Hematopoietic multipotent progenitor cell treated with erythropoietin and hydrocortisone succinate and interleukin-3 and kit ligand, for 15 days (in vitro differentiated cells): Measurements from ENCODE around the gene PCK1.
A peak's percentile ranks its signal among the peaks of the same experiment; 100 is the strongest.

Experiments used
- DNase-seq: peaks from one replicate; pipeline ENCODE4 v3.0.0-alpha.2; 2015; ENCODE audit warnings: low spot score

PCK1 gene

DNA sequence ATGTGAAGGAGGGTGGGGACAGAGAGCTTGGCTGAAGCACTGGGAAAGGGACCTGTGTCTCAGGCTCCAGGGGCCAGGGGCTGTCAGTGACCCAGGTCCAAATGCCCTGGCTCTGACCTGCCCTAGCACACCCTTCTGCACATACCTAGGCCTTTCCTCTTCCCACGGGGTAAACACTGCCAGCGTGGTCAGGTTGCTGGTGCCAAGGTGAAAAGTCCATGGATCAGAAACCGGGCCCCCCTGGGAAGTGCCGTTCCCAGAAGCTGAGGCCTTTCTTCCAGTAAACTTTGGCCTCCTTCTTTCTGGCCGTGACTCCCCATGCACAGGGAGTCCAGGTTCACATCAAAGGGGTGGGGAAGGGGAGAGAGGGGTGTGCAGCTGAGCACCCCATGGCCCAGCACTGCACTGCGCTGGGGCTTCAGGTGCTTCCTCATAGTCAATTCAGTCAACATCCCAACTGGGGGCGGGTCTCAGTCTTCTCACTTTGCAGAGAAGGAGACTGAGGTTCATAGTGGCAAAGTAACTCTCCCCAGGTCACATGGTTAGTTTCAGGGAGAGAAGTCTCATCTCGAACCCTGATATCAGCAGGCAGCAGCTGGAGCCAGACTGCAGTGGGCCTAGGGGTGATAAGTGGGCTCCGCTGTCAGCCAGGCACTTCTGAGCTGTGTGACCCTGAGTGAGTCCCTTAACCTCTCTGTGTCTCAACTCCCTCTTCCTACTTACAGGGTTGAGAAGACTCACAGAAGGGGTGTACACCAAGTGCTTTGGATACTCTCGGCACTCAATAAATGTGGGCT is 17.0 kb downstream of the PCK1 start:
- peak; percentile 71 for DNase-seq

DNA sequence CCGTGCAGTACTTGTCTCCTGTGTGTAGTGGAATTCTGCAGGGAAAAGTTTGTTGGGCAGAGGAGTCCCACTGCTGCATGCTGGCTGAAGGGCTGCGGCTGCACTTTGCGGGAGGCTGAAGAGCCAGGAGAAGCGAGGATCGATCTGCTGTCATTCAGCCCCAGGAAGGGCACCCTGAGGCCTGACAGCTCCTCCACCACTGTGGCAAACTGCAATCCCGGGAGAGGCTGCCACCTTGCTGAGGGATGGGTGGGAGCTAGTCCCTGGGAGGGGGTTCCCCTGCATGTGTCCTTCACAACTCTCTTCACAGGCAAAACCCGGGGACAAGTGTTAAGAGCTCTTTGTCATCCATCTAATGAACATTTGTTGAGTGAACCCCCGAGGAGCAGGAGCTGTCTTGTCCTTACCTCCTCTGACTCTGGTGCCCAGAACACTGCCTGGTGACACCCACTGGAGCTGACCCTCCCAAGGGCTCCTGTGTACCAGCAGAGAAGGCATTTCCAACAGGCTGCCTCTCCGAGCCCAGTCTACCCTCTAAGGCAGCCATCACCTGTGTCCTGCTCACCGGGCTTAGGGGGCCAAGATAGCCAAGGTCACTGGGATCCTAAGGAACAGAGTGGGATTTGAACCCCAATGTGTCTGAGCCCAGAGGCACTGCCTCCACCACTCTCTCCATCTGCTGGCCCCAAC is 17.7 kb downstream of the PCK1 start:
- DNase-seq, result no peak

DNA sequence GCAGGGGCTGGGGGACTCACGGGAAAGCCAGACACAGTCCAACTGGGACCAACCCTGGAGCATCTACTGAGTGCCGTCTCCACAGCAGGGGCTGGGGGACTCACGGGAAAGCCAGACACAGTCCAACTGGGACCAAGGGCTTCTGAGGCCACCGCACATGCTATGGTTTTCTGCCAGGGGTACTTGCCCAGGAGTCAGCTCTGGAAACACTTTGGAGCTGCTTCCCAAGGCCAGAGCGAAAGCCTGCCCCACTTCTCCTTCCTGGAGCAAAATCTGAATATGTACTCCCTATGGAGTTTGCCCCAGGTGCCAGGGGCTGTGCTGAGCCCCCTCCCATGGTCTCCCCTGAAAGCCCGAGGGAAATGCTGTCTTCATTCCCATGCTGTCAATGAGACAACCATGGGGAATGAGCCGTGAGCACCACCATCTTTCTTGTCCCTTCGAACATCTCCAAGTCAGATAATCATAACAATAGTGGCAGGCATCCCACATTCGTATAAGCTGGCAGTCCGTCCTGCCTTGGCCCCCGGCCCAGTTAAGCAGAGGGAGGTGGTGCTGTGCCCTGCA is 18.5 kb downstream of the PCK1 start:
- DNase-seq, result no peak

DNA sequence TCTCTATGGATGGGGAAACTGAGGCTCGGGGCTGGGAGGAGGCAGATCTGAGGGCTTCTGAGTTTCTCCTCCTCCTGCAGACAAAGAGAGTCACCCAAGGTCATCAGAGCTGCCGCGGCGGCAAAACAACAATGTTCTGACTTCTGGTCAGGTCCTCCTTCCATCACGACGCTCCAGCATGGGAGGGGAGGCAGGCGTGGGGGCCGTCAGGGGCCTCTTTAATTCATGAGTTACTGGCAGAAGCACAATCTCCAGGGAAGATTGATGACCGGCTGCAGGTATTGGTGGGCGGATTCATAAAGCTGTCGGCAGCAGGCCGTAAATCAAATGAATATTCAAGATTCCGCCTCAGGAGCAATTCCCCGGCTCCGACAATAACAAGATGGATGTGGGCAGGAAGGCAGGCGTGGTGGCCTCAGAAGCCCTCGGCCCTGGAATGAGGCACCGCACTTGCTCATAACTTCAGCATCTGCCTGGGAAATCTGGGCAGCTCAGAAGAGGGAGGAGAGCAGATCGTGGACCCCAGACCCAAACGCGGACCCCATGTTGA is 19.1 kb downstream of the PCK1 start:
- no peak for DNase-seq

DNA sequence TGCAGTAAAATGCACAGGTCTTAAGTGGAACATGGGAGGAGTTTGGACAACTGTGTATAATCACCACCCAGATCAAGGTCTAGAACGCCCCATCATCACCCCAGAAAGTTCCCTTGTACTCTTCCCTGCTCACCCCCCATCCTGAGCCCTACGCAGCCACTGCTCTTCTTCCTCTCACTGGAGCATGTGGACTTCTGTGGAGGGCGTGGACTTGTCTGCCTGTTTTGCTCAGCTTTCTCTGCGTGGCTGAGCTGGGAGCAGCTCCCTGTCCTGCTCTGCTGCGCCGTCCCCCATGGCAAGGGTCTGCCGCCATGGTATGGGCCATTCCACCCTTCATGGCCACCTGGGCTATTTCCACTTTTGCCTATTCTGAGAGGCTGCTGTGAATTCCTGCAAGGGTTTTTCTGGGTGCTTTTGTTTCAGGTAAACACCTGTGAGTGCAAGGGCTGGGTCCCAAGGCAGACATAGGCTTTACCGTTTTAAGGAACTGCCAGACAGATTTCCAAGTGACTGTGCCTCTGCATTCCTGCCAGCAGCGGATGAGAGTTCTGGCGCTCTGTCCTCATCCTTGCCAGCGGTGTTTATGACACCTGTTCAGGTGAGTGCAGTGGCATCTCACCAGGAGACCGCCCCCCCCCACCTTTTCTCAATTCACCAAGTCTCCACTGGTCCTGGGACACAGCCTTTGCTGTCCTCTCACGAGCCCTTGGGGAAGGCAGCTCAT is 19.7 kb downstream of the PCK1 start:
- DNase-seq, result no peak

DNA sequence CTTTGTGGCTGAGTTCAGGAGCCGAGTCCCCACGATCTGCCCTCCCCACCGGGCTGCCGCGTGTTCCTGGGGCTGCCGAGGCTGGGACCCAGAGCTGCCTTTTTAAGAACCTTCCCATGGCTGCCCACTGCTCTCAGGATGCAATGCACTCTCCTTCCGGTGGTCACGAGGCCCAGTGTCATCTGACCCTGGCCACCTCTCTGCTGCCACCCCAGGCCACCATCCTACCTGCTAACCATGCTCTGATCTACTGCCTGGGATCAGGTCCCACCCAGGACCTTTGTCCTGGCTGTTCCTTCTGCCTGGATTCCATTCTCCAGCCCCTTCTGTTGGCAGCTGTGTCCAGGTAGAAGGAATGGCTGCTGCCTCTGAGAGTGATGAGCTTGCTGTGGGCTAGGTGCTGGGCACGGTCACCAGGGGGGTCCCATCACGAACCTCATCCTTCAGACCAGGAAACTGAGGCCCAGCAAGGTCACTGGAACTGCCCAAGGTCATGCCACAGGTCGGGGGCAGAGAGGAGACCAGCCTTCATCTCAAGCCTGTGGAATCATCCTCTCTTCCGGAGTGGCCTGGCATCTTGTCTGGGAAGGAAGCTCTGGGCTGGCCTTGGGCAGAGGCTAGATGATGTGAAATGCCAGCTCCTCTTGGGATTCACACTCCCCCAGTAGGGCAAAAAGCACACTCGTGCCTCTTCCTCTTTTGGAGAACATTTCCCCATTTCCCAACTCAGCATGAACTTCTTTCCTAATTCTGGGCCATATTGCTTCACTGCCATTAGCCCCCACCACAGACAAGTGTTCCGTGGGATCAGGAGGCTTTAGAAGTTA is 20.5 kb downstream of the PCK1 start:
- no peak for DNase-seq

DNA sequence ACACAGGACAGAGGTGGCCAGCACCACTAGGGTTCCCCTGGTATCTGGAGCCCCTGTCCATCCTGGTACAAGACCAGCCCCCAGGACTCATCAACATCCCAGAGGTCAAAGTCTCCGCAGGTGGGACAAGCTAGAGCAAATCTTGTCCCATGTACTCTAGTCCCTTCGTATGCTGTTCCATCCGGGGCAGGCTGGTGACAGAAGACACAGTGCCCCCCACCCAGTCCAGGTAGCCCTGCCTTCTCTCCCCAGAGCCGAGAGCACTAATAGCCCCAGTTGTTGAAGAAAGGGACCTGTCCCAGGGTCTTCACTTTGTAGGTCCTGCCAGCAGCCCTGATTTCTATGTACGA is 21.1 kb downstream of the PCK1 start:
- no peak for DNase-seq

DNA sequence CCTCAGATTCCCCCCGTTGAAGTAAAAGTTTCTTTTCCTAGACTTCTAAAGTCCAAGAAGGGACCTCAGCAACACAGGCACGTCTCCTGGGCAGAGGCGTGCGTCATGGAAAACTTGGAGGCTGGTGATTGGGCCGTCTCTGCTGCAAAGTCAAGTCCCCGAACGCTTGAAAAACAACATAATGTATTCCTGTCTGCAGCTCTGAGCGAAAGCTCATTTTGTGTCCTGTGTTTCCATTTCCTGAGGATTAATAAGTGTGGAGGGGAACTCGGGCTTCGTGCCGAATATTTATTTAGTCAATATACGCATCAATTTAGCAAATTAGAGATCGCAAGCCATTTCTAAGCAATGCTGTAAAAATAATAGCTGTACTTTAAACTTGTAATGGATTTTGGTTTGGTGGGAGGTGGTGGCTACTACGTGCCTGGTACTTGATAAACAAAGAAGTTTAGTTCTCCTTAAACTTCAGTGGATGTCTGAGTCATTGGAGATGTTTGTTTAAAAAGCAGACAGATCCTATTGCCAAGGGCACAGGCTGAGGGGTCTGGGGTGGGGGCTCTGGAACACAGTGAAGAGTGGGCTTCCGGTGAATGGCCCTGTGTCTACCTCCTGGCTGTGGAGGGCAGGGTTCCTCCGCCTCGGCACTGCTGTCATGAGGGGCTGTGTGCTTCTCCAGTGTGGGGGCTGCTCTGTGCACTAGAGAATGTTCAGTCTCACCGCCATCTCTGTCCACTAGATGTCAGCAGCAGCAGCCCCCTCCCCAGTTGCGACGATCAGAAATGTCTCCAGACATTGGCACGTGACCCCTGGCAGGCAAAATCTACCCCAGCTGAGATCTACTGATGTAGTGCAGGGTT is 21.8 kb downstream of the PCK1 start:
- DNase-seq, result no peak

DNA sequence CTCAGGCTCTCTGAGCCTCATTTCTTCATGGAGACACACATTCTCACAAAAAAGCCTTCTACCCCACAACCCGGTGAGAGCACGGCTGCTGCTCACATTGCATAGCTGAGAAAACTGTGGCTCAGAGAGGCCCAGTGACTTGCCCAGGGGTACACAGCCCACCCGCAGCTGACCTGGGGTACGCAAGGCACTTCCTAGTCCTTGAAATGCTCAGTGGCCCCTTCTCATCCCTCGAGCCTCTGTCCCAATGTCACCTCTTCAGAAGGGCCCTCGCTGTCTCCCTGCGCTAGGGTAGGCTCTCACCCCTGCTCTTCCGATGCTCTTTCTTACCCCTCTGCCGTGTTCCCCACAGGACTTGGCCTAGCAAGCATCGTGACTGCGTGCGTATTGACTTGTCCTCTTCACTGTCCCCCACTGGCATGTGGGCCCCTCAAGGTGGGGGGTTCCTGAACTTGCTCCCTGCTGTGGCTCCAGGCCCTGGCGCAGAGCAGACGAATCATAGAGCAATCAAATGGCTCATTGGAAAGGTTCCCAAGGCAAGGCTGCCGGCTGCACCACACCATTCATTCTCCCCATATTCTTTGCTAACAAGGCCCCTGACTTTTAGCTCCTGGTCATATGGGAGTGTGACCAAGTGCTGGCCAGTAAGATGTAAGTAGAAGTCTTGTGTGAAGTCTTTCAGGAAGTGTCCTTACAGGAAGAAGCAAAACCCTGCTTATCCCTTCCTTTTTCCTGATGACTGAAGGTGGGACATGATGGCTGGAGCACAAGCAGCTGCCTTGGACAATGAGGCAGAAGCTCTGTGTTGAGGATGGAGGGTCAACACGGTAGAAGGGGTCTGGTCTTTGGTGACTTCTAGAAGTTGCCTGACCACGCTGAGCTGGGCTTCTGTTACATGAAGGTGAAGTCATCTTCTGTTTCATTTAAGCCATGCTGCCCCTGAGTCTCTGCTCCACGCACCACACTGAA is 22.7 kb downstream of the PCK1 start:
- no peak for DNase-seq

DNA sequence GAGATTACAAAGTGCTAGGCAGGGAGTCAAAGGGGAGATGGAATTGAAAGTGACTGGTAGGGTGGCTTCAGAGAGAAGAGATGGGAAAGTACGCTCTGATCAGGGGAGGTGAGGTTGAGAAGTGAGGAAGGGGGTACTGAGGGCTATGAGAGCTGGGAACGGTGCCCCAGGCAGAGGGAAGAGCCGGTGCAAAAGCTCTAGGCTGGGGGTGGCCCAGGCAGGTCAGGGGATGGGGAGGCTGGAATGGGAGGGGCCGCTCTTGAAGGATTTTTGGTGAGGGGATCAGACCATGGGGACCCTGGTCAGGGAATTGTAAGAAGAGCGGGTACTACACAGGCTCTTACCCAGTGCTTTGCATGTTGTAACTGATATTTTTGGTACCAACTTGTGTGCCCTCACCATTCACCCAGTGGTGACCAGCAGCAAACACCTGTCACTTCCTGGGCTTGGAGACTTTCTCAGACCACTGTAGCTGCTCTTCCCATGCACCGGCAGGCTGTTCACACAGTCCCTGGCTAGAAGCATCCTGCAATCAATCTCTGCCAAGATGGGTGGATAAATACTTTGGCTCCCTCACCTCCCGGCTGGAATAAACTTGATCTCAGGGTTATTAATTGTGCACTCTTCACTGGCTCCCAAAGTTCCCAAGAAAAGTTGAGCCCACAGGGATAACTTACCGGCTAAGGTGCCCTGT is 24.0 kb downstream of the PCK1 start:
- DNase-seq, result no peak

DNA sequence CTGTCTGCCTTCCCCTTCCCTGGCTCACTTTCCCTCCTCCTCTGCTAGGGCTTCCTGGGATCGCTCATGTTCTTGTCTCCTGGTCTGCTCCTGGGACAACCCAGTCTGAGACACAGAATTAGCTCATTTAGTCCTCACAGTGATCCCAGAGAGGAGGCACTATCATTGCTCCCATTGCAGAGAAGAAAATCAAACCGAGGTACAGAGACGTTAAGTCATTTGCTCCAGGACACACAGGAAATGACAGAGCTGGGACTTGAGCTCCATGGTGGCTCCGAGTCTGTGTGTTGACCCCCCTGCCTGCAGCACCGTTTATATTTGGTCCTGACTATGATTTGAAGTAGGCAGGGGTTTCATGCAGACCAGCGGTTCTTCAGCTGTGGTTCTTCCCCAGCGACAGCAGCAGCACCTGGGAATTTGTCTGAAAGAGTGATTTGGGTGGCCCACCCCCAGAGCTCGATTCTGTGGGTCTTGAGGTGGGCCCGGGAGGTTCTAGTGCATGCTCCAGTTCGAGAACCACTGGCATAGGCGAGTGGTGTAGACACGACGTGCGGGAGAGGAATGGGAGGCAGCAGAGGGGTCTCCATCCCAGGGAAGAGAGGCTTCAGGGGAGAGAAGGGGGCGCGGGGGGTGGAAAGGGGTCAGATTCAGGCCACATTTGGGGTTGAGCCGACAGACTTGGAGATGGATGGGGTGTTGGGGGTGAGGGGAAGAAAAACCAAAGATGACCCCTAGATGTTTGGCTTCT is 24.7 kb downstream of the PCK1 start:
- no peak for DNase-seq

DNA sequence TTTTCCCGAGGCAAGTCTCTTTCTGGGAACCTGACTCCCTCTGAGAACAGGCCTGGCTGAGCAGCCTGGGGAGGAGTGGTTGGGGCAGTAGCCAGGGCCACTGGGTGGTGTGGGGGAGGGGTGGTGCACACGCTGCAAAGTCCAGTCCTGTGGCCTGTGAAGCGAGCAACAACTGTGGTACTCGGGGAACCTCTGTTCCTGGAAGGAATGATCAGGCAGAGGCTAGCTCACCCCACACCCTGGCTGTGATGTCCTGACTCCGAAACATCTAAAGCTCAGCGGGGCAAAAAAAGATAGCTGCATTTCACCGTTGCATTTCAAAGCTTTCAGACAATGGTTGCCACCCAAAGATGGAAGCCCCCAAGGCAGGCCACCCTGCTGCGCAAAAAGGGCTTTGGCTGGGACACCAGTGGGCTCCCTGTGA is 25.5 kb downstream of the PCK1 start:
- DNase-seq, result no peak

DNA sequence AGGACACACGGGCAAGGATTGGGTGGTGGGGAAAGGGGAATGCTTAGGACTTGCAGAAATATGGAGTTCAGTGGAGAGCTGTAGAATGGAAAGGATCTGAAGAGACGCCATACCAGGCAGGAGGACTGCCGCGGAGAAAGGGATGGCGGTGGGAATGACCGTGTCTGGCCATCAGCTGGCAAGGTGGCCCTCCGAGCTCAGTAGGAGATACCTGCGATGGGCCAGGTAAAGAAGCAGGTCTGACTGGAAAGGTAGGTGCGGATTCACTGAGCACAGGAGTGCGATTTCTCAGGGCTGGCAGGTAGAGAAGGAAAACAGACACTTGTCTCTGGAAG is 26.0 kb downstream of the PCK1 start:
- no peak for DNase-seq

DNA sequence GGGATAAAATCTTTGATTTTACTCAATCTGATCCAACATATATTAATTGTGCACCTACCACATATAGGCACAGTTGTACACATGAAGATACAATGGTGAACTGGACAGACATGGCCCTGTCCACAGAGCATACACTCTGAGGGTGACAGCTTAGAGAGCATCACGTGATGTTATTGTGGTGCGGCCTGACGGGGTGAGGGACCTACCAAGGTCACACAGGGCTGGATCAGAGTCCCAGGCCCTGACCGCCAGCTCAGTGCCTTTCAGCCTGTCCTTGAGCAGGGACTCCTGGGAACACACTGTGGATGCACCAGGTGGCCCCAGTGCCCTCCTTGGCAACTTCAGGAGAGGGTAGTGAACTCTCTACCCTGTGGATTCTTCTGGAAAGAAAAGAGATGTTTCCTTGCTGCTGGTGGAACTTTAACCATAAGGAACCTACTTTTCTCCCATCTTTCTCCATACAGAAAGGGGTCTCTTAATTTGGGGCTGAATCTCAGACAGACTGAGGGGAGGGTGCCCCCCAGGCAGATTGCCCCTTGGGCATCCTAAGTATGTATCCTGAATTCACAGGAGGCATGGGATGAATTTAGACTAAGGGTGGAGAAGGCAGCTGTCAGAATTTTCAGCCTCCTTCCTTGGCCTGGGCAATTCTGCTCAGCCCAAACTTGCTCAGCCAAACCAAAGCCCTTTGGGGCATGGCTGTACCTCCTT is 26.5 kb downstream of the PCK1 start:
- no peak for DNase-seq

DNA sequence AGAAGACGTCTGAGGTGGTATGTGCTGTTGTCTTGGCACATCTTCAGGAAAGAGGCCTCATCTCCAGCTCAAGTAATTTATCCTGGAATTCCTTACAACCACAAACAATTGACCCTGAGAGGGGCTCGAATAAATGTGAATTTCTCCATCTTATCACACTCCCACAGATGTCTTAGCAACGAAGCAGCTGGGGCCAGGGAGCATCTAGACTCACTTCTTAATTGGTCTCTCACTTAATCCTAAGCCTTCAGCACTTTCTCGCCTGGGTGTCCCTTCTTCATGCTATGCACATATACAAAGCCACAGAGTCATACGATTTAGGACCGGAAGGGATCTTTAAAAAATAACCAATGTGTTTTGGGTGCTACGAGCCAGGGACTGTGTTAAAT is 27.1 kb downstream of the PCK1 start:
- no peak for DNase-seq

DNA sequence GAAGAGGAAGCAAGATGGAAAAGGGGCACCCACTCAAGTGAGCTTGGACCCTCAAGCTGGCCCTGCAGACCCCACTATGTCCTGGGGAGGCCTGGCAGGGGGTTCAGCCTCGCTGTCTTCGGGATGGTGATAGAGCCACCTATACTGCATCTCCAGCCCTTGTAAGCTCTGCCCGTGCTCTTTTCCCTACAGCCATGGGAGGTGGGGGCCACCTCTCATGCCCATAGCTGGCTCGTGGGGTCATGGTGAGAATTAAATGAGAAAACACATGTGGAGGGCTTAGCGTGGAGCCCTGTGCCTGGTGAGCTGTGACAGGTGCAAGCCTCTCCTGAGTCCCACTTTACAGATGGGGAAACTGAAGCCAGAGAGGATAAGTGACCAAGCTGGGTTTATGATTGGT is 27.7 kb downstream of the PCK1 start:
- no peak for DNase-seq

DNA sequence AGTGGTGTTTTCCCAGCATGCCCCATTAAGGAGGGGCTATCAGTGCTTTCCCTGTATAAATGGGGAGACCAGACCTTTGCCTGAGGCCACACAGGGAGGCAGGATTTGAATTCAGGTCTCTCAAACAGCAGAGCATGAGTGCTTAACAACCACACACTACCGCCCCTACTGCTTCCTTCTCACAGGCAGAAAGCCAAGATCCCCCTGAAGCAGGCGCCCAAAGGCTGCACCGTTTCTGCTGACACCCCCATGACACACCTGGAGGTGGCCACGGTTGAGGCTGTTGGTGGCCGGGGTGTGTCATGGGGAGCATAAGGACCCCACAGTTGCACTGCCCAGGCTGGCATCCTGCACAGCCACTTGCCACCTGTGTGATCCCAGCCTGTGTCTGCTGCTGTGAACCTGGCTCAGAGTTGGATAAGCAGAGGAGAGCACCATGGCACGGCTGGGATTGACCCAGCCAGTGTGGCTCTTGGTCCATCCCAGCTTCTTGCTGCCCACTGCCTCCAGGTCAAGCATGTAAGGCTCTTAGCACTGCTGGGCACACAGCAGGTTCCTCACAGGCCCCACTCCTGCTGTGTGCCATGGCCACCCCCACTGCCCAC is 28.3 kb downstream of the PCK1 start:
- no peak for DNase-seq
